ENCODE data around the gene TXNDC5.

Gene TXNDC5

DNA sequence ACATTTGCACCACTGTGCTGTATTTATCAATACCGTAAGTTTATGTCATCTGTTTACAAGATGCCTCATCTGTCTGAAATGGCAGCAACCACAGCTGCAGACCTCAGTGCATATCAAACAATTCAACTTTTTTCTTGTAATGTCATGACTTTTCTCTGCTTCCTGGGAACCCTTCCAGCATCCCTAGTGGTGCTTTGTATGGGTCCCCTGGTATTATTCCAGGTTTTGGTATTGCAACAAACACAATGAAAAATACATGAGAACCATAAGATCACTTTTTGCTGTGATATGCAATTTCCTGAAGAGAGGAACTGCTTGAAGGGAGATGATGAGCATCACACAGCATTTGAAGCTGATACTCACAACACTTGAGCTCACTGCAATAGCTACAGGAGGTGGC lies 12.0 kb upstream of the TXNDC5 start:
- Histone ChIP-seq H3K27me3 (ENCODE audit: insufficient read depth, poor library complexity, severe bottlenecking) (no peaks in the 10 kb centered on the region), H3K4me3 (replicated peaks; ENCODE audit: insufficient read depth, low read length) (no peak overlapping the region), H3K27ac (replicated peaks) (no peak overlapping the region)
- TF ChIP-seq GABPA (IDR thresholded peaks at IDR 0.05; ENCODE audit: low read depth) (no peak), SPI1 (IDR thresholded peaks at IDR 0.05; ENCODE audit: borderline replicate concordance, low read depth) (0 out of 2 replicates have a peak, but pooled peaks have one; percentile 2)
- DNase-seq (ENCODE audit: low read depth in 1 of 2, low spot score in 1 of 2): no peak

DNA sequence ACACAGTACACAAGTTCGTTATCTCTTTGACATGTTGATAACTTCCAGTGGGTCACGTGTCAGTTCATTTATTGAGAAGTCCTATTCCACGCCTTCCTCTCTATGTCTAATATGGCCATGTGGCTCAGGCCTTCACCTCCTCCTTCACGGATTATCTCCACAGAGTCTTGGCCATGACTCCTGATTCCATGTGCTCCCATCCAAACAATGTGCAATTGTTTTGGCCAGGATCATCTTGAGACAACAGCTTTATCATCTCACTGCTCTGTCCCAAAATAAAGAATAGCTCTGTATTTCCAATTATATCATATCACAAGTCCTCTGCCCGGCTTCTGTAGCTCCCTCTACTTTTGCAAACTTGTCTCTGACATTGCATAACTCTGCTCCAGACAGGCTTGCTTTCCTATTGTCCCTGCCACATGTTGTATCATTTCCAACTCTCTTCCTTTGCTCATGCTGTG lies 11.1 kb upstream of the TXNDC5 start:
- H3K4me3 ChIP-seq (replicated peaks; ENCODE audit: insufficient read depth, low read length): no peak overlapping the region
- H3K27me3 ChIP-seq (ENCODE audit: insufficient read depth, poor library complexity, severe bottlenecking): no peaks in the 10 kb centered on the region
- no peak overlapping the region for H3K27ac ChIP-seq (replicated peaks)
- DNase-seq (ENCODE audit: low read depth in 1 of 2, low spot score in 1 of 2): no peak
- TF ChIP-seq, protein P1, sequence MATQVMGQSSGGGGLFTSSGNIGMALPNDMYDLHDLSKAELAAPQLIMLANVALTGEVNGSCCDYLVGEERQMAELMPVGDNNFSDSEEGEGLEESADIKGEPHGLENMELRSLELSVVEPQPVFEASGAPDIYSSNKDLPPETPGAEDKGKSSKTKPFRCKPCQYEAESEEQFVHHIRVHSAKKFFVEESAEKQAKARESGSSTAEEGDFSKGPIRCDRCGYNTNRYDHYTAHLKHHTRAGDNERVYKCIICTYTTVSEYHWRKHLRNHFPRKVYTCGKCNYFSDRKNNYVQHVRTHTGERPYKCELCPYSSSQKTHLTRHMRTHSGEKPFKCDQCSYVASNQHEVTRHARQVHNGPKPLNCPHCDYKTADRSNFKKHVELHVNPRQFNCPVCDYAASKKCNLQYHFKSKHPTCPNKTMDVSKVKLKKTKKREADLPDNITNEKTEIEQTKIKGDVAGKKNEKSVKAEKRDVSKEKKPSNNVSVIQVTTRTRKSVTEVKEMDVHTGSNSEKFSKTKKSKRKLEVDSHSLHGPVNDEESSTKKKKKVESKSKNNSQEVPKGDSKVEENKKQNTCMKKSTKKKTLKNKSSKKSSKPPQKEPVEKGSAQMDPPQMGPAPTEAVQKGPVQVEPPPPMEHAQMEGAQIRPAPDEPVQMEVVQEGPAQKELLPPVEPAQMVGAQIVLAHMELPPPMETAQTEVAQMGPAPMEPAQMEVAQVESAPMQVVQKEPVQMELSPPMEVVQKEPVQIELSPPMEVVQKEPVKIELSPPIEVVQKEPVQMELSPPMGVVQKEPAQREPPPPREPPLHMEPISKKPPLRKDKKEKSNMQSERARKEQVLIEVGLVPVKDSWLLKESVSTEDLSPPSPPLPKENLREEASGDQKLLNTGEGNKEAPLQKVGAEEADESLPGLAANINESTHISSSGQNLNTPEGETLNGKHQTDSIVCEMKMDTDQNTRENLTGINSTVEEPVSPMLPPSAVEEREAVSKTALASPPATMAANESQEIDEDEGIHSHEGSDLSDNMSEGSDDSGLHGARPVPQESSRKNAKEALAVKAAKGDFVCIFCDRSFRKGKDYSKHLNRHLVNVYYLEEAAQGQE (IDR thresholded peaks at IDR 0.05; ENCODE audit: insufficient replicate concordance, low read depth): no peak
- TF ChIP-seq GABPA (IDR thresholded peaks at IDR 0.05; ENCODE audit: low read depth) (no peak), POLR2AphosphoS5 (IDR thresholded peaks at IDR 0.05; ENCODE audit: low read depth) (no peak), SPI1 (IDR thresholded peaks at IDR 0.05; ENCODE audit: borderline replicate concordance, low read depth) (no peak)
- TF ChIP-seq, protein P2, sequence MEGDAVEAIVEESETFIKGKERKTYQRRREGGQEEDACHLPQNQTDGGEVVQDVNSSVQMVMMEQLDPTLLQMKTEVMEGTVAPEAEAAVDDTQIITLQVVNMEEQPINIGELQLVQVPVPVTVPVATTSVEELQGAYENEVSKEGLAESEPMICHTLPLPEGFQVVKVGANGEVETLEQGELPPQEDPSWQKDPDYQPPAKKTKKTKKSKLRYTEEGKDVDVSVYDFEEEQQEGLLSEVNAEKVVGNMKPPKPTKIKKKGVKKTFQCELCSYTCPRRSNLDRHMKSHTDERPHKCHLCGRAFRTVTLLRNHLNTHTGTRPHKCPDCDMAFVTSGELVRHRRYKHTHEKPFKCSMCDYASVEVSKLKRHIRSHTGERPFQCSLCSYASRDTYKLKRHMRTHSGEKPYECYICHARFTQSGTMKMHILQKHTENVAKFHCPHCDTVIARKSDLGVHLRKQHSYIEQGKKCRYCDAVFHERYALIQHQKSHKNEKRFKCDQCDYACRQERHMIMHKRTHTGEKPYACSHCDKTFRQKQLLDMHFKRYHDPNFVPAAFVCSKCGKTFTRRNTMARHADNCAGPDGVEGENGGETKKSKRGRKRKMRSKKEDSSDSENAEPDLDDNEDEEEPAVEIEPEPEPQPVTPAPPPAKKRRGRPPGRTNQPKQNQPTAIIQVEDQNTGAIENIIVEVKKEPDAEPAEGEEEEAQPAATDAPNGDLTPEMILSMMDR (IDR thresholded peaks at IDR 0.05; ENCODE audit: insufficient read depth, low read length): no peak

DNA sequence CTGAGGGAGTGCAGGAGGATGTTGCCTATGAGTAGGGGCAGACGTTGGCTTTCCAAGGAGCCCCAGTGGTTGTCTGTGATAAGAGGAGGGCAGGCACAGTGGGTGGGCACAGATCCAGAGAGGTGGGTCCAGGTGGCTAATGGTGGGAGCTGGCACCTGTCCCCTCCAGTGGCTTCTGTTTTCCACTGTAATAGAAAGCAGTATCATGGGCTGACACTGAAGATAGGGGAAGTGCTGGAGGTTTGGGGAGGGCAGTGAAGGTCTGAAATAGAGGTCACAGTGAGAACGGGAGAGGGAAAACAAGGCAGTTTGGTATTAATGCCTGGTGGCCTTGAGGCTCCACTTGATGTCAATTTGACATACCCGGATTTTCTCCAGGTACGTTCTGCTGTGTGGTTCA lies 10.5 kb upstream of the TXNDC5 start:
- Histone ChIP-seq H3K27ac (replicated peaks) (no peak overlapping the region), H3K4me3 (replicated peaks; ENCODE audit: insufficient read depth, low read length) (no peak overlapping the region), H3K27me3 (ENCODE audit: insufficient read depth, poor library complexity, severe bottlenecking) (no peaks in the 10 kb centered on the region)
- peak; percentile 67 for TF ChIP-seq SPI1 (IDR thresholded peaks at IDR 0.05; ENCODE audit: borderline replicate concordance, low read depth)
- TF ChIP-seq, protein P2 (IDR thresholded peaks at IDR 0.05; ENCODE audit: insufficient read depth, low read length): no peak
- no peak for DNase-seq (ENCODE audit: low read depth in 1 of 2, low spot score in 1 of 2)

DNA sequence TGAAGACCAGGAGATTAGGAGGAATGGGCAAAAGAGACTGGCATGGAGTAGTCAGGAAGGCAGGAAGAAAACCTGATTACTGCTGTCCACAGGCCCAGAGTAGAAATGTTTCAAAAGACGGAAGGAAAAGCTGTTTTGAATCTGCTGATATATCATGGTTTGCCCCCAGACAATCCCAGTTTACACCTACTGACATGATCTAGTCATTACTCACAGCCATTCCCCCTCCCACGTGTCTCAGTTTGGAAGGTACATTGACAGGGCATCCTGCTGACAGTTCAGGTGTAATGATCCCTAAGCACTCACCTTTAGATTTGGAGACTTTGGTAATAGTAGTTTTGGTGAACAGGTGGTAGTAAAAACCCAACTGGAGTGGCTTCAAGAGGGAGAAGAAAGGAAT lies 9.8 kb upstream of the TXNDC5 start:
- no peak overlapping the region for H3K4me3 ChIP-seq (replicated peaks; ENCODE audit: insufficient read depth, low read length)
- DNase-seq (ENCODE audit: low read depth in 1 of 2, low spot score in 1 of 2): no peak
- H3K27ac ChIP-seq (replicated peaks): no peak overlapping the region
- TF ChIP-seq POLR2AphosphoS5 (IDR thresholded peaks at IDR 0.05; ENCODE audit: low read depth): no peak
- TF ChIP-seq, protein P1 (IDR thresholded peaks at IDR 0.05; ENCODE audit: insufficient replicate concordance, low read depth): no peak
- TF ChIP-seq SPI1 (IDR thresholded peaks at IDR 0.05; ENCODE audit: borderline replicate concordance, low read depth): no peak
- TF ChIP-seq, protein P2 (IDR thresholded peaks at IDR 0.05; ENCODE audit: insufficient read depth, low read length): no peak
- no peak for TF ChIP-seq GABPA (IDR thresholded peaks at IDR 0.05; ENCODE audit: low read depth)
- H3K27me3 ChIP-seq (ENCODE audit: insufficient read depth, poor library complexity, severe bottlenecking): no peaks in the 10 kb centered on the region

Data from HL-60 (cell line).